OCI-LY7 (cell line): ENCODE results near the gene SAT2.

Source experiments
- CTCF ChIP-seq: fragments of 200-600 bp; sonication (generic); conservative IDR thresholded peaks from 2 replicates; pipeline ENCODE4 v1.5.1; 2014; ENCODE audit warnings: mild to moderate bottlenecking, antibody characterized with exemption, low read length, moderate library complexity, mixed read lengths
- EZH2phosphoT487 ChIP-seq: fragments of 200-600 bp; sonication (generic); IDR thresholded peaks from 2 replicates; pipeline ENCODE4 v1.6.1; 2018; ENCODE audit warnings: low read depth, borderline replicate concordance, mild to moderate bottlenecking, mixed run types, antibody characterized with exemption, low read length, moderate library complexity, mixed read lengths

GRCh38 chr17:7647018-7647417 is 19.4 kb upstream of the SAT2 start:
- TF ChIP-seq CTCF (no peak), EZH2phosphoT487 (no peak)
